Measurements from ENCODE around the gene AGPAT1. TPM values are rescaled to one million over a fixed set of nuclear protein-coding genes. Genes with fewer than 3 reads are reported as not detected.

Gene AGPAT1
- total RNA-seq, 2 experiments from 2014 or later, result 24.5 to 28.1 TPM

GRCh38 chr6:32223258-32224235 lies 47.7 kb upstream of the AGPAT1 start, which contains the start of gene NOTCH4:
Gene NOTCH4, minus strand, starts transcription at chr6:32224067. Its CDS starts 139 bp downstream, at chr6:32223928.
- Histone ChIP-seq H3K4me1 (ENCODE audit: insufficient read depth, low read length, poor library complexity, severe bottlenecking) (peaks cover 56% of the 10 kb centered on the region), H3K9me2 (ENCODE audit: insufficient read depth, low read length) (no peaks in the 10 kb centered on the region), H3K9me3 (ENCODE audit: low read length) (no peaks in the 10 kb centered on the region), H3K27ac (ENCODE audit: low read depth, low read length, poor library complexity, severe bottlenecking) (peak within 1 kb of the TSS; percentile 63), H4K20me1 (ENCODE audit: insufficient read depth, low read length) (no peaks in the 10 kb centered on the region), H3K36me3 (ENCODE audit: insufficient read depth, low read length) (no peaks in the 10 kb centered on the region), H3K4me3 (ENCODE audit: low read depth, low read length, poor library complexity, severe bottlenecking) (peak within 1 kb of the TSS; percentile 10), H2AFZ (ENCODE audit: low read length) (peak within 1 kb of the TSS; percentile 46; the same call in 1 of the 2 replicates), H3K4me2 (ENCODE audit: low read length) (peak within 1 kb of the TSS; percentile 56), H3K79me2 (ENCODE audit: insufficient read depth, low read depth, low read length) (no peaks in the 10 kb centered on the region)
- no TSS peak for BruUV-seq (replicated peaks)
- intact Hi-C loops (cut with micrococcal nuclease; ENCODE audit: unreplicated experiment), result loop anchor here (2.0 kb wide), 2 partner anchors 29 to 69 kb away; partner anchors contain the start of gene PPT2
- ChIA-PET CTCF (ENCODE audit: unreplicated experiment) (no interaction called here), POLR2A (interaction anchor here (0.6 to 1.8 kb wide), 3 partner anchors 26 to 178 kb away, joined by 3 to 6 read pairs (median 5); no protein-coding TSS in a partner anchor)
- no peak for DNase-seq (ENCODE audit: low spot score)
- TF ChIP-seq EZH2phosphoT487 (IDR thresholded peaks at IDR 0.05; ENCODE audit: borderline replicate concordance, low read depth, low read length) (no peak), CTCF (conservative IDR thresholded peaks at IDR 0.05; ENCODE audit: low read length) (no peak)

DNA sequence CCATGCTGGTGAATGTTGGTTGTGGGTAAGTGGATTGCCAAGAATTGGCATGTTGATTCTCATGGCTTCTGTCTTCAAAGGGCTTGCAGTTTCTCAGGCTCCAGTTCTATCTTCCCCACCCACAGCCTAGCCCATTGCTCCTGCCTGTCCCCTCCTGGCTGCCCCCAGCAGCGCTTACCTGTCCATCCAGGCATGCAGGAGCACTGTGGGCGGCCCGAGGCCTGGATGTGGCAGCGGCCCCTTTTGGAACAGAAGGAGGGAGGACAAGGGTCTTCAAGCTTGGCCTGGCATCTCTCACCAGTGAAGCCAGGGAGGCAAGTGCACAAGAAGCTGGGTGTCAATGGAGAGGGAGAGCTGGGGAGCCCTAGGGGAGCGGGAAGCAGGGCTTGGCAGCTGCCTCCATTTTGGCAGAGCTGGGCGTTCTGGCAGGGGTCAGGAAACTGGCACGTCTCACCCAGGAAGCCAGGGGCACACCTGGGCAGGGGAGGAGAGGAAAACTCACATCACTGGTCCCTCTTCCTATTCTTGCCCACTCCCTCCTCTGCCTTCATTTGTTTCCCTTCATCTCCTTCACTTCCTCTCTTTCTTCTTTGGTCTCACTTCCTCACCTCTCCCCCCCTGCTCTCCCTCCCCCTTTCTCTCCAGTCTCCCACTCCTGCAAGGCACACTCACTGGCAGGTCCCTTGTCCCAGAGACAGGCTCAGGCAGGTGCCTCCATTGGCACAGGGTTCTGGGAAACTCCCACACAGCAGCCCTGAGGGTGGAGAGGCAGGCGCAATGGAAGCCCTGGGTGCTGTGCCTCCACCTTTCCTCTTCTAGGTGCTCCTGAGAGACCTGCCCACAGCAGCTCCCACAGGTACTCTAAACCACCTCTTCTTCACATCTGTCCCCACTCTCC lies 46.7 kb upstream of the AGPAT1 start:
- POLR2A ChIA-PET, result interaction anchor here (0.6 kb wide), 1 partner anchor 15 kb away, joined by 3 read pairs; no protein-coding TSS in a partner anchor

More for the DNA sequence above, 46.7 kb upstream of the AGPAT1 start:
- no peaks in the 10 kb centered on the region for H3K9me2 ChIP-seq (ENCODE audit: insufficient read depth, low read length)
- TF ChIP-seq CTCF (conservative IDR thresholded peaks at IDR 0.05; ENCODE audit: low read length), result no peak
- no peak for TF ChIP-seq EZH2phosphoT487 (IDR thresholded peaks at IDR 0.05; ENCODE audit: borderline replicate concordance, low read depth, low read length)
- BruUV-seq (replicated peaks), result no TSS peak
- no peak overlapping the region for H3K4me3 ChIP-seq (ENCODE audit: low read depth, low read length, poor library complexity, severe bottlenecking)
- H3K9me3 ChIP-seq (ENCODE audit: low read length), result no peaks in the 10 kb centered on the region
- CTCF ChIA-PET (ENCODE audit: unreplicated experiment), result no interaction called here
- H2AFZ ChIP-seq (ENCODE audit: low read length), result peak overlapping the region; percentile 21; the same call in 1 of the 2 replicates
- DNase-seq (ENCODE audit: low spot score), result peak; percentile 12
- H3K36me3 ChIP-seq (ENCODE audit: insufficient read depth, low read length), result no peaks in the 10 kb centered on the region
- H3K27ac ChIP-seq (ENCODE audit: low read depth, low read length, poor library complexity, severe bottlenecking), result no peak overlapping the region
- no peaks in the 10 kb centered on the region for H3K79me2 ChIP-seq (ENCODE audit: insufficient read depth, low read depth, low read length)
- H3K4me1 ChIP-seq (ENCODE audit: insufficient read depth, low read length, poor library complexity, severe bottlenecking), result peaks cover 58% of the 10 kb centered on the region
- intact Hi-C loops (cut with micrococcal nuclease; ENCODE audit: unreplicated experiment), result no loop called here
- no peaks in the 10 kb centered on the region for H4K20me1 ChIP-seq (ENCODE audit: insufficient read depth, low read length)
- peak overlapping the region; percentile 56 for H3K4me2 ChIP-seq (ENCODE audit: low read length)
